Stimulated activated CD8-positive, alpha-beta memory T cell treated with anti-CD3 and anti-CD28 coated beads, Interleukin-4, amount 100 ng/mL, for 1 hour (primary cell): ENCODE data around the gene NBPF15.
"Not testable (repeated sequence)": the region's sequence is repeated elsewhere in the genome, so short reads cannot be mapped to it uniquely, and the experiment has no call there.

ENCODE experiments used
- DNase-seq, 2 donors: peaks; one replicate each; pipeline ENCODE4 v3.0.0-alpha.2; 2020; ENCODE audit warnings: low read depth in 2 of 2, low spot score in 1 of 2

NBPF15 gene

GRCh38 chr1:144461136-144461759, at the start of gene NBPF15:
NBPF15 (minus strand) TSS chr1:144461669; CDS start chr1:144440003, 21,666 bp downstream.
- peak in 1 of 2 donors; percentile 47 for DNase-seq

GRCh38 chr1:144496429-144496828, 35.0 kb upstream of the NBPF15 start:
- not testable (repeated sequence) for DNase-seq

- DNase-seq, result not testable (repeated sequence)
These were observed 32.7 kb upstream of the NBPF15 start for GRCh38 chr1:144494130-144494529.

- not testable (repeated sequence) for DNase-seq
These were observed 28.9 kb upstream of the NBPF15 start for GRCh38 chr1:144490394-144490793.

GRCh38 chr1:144487002-144487401, 25.5 kb upstream of the NBPF15 start:
- DNase-seq, result not testable (repeated sequence)

GRCh38 chr1:144485048-144485993, 23.9 kb upstream of the NBPF15 start:
- not testable (repeated sequence) for DNase-seq

- not testable (repeated sequence) for DNase-seq
These were observed 12.4 kb upstream of the NBPF15 start for GRCh38 chr1:144473897-144474296.

- not testable (repeated sequence) for DNase-seq
These were observed 10.0 kb upstream of the NBPF15 start for GRCh38 chr1:144471434-144471833.

GRCh38 chr1:144461778-144462177, 309 bp upstream of the NBPF15 start:
- DNase-seq, result not testable (repeated sequence)

- not testable (repeated sequence) for DNase-seq
These were observed 783 bp downstream of the NBPF15 start for GRCh38 chr1:144460686-144461085.

GRCh38 chr1:144442402-144442801, 19.1 kb downstream of the NBPF15 start:
- not testable (repeated sequence) for DNase-seq

GRCh38 chr1:144439737-144440136, 21.7 kb downstream of the NBPF15 start:
- DNase-seq, result not testable (repeated sequence)

GRCh38 chr1:144418891-144419694, 42.4 kb downstream of the NBPF15 start:
- DNase-seq, result peak in 1 of 2 donors; percentile 32

- not testable (repeated sequence) for DNase-seq
These were observed 47.9 kb downstream of the NBPF15 start for GRCh38 chr1:144413404-144414118.

GRCh38 chr1:144412491-144413403, 48.7 kb downstream of the NBPF15 start:
- peak; percentile 56 to 72 for DNase-seq

- peak; percentile 9 to 56 for DNase-seq
These were observed 49.4 kb downstream of the NBPF15 start for GRCh38 chr1:144412068-144412471.

- not testable (repeated sequence) for DNase-seq
These were observed 58.7 kb downstream of the NBPF15 start for GRCh38 chr1:144402807-144403206.

GRCh38 chr1:144371651-144372050, 89.8 kb downstream of the NBPF15 start:
- DNase-seq, result not testable (repeated sequence)
